Stomach smooth muscle (tissue), 2 donors: Measurements from ENCODE around the gene LMNTD1.

Experiments
- H3K27ac ChIP-seq: one replicate; pipeline ENCODE4 v1.7.0; 2013; ENCODE audit warnings: mild to moderate bottlenecking, low read length, inconsistent platforms
- H3K27me3 ChIP-seq, 2 donors: one replicate each; pipeline ENCODE4 v1.7.0; 2013; ENCODE audit warnings: low read length in 2 of 2; ENCODE audit not compliant: insufficient read depth in 2 of 2, control insufficient read depth in 1 of 2
- H3K36me3 ChIP-seq, 2 donors: one replicate each; pipeline ENCODE4 v1.7.0; 2013; ENCODE audit warnings: low read length in 2 of 2; ENCODE audit not compliant: control insufficient read depth in 2 of 2, insufficient read depth in 2 of 2
- H3K4me1 ChIP-seq: one replicate; pipeline ENCODE4 v1.7.0; 2013; ENCODE audit warnings: low read length; ENCODE audit not compliant: control insufficient read depth, insufficient read depth
- H3K4me3 ChIP-seq, 2 donors: one replicate each; pipeline ENCODE4 v1.7.0; 2013; ENCODE audit warnings: low read length in 2 of 2
- H3K9ac ChIP-seq, 2 donors: one replicate each; pipeline ENCODE4 v1.7.0; 2013; ENCODE audit warnings: low read length in 2 of 2, mild to moderate bottlenecking in 1 of 2
- H3K9me3 ChIP-seq, 2 donors: one replicate each; pipeline ENCODE4 v1.7.0; 2013; ENCODE audit warnings: low read length in 2 of 2; ENCODE audit not compliant: control insufficient read depth in 2 of 2
- donor health status: healthy.
- donor health status: Pancreatic carcinoma.

Gene LMNTD1

GRCh38 chr12:25556153-25556552 is 3.1 kb upstream of the LMNTD1 start:
- Histone ChIP-seq H3K36me3 (no peaks in the 10 kb centered on the region), H3K9ac (no peak overlapping the region), H3K27me3 (no peaks in the 10 kb centered on the region), H3K9me3 (no peaks in the 10 kb centered on the region), H3K27ac (no peak overlapping the region), H3K4me3 (no peak overlapping the region), H3K4me1 (peaks cover 2% of the 10 kb centered on the region)

- Histone ChIP-seq H3K36me3 (no peaks in the 10 kb centered on the region), H3K4me3 (no peak overlapping the region), H3K4me1 (no peaks in the 10 kb centered on the region), H3K9ac (no peak overlapping the region), H3K27ac (no peak overlapping the region), H3K9me3 (no peaks in the 10 kb centered on the region), H3K27me3 (no peaks in the 10 kb centered on the region)
Measured at GRCh38 chr12:25552681-25553080, 402 bp downstream of the LMNTD1 start.

- H3K9ac ChIP-seq: no peak overlapping the region
- H3K4me1 ChIP-seq: no peaks in the 10 kb centered on the region
- H3K27ac ChIP-seq: no peak overlapping the region
- H3K9me3 ChIP-seq: no peaks in the 10 kb centered on the region
- H3K36me3 ChIP-seq: no peaks in the 10 kb centered on the region
- no peaks in the 10 kb centered on the region for H3K27me3 ChIP-seq
- no peak overlapping the region for H3K4me3 ChIP-seq
Measured at GRCh38 chr12:25550186-25550585, 2.9 kb downstream of the LMNTD1 start.

- no peak overlapping the region for H3K4me3 ChIP-seq
- H3K9me3 ChIP-seq: no peaks in the 10 kb centered on the region
- H3K9ac ChIP-seq: no peak overlapping the region
- no peaks in the 10 kb centered on the region for H3K27me3 ChIP-seq
- no peaks in the 10 kb centered on the region for H3K36me3 ChIP-seq
- H3K27ac ChIP-seq: no peak overlapping the region
- no peaks in the 10 kb centered on the region for H3K4me1 ChIP-seq
Measured at GRCh38 chr12:25549120-25549519, 4.0 kb downstream of the LMNTD1 start.

GRCh38 chr12:25546318-25546717 is 6.8 kb downstream of the LMNTD1 start:
- no peaks in the 10 kb centered on the region for H3K36me3 ChIP-seq
- no peaks in the 10 kb centered on the region for H3K4me1 ChIP-seq
- H3K9me3 ChIP-seq: no peaks in the 10 kb centered on the region
- no peaks in the 10 kb centered on the region for H3K27me3 ChIP-seq
- no peak overlapping the region for H3K4me3 ChIP-seq
- no peak overlapping the region for H3K27ac ChIP-seq
- H3K9ac ChIP-seq: no peak overlapping the region

GRCh38 chr12:25533150-25533549 is 19.9 kb downstream of the LMNTD1 start:
- Histone ChIP-seq H3K9ac (no peak overlapping the region), H3K9me3 (no peaks in the 10 kb centered on the region), H3K36me3 (no peaks in the 10 kb centered on the region), H3K4me1 (no peaks in the 10 kb centered on the region), H3K27me3 (no peaks in the 10 kb centered on the region), H3K27ac (no peak overlapping the region), H3K4me3 (no peak overlapping the region)

GRCh38 chr12:25531502-25532052 is 21.5 kb downstream of the LMNTD1 start:
- H3K36me3 ChIP-seq: no peaks in the 10 kb centered on the region
- H3K9ac ChIP-seq: no peak overlapping the region
- H3K4me3 ChIP-seq: no peak overlapping the region
- no peaks in the 10 kb centered on the region for H3K4me1 ChIP-seq
- H3K27me3 ChIP-seq: no peaks in the 10 kb centered on the region
- H3K9me3 ChIP-seq: no peaks in the 10 kb centered on the region
- no peak overlapping the region for H3K27ac ChIP-seq

- H3K9ac ChIP-seq: no peak overlapping the region
- no peak overlapping the region for H3K4me3 ChIP-seq
- no peaks in the 10 kb centered on the region for H3K36me3 ChIP-seq
- no peaks in the 10 kb centered on the region for H3K27me3 ChIP-seq
- H3K4me1 ChIP-seq: no peaks in the 10 kb centered on the region
- H3K9me3 ChIP-seq: no peaks in the 10 kb centered on the region
- no peak overlapping the region for H3K27ac ChIP-seq
Measured at GRCh38 chr12:25529738-25530137, 23.3 kb downstream of the LMNTD1 start.

GRCh38 chr12:25526778-25527177 is 26.3 kb downstream of the LMNTD1 start:
- no peaks in the 10 kb centered on the region for H3K4me1 ChIP-seq

GRCh38 chr12:25524366-25524765 is 28.7 kb downstream of the LMNTD1 start:
- Histone ChIP-seq H3K9me3 (no peaks in the 10 kb centered on the region), H3K27ac (no peak overlapping the region), H3K27me3 (no peaks in the 10 kb centered on the region), H3K36me3 (no peaks in the 10 kb centered on the region), H3K4me3 (no peak overlapping the region), H3K4me1 (no peaks in the 10 kb centered on the region), H3K9ac (no peak overlapping the region)

More at GRCh38 chr12:25526778-25527177, 26.3 kb downstream of the LMNTD1 start:
- no peak overlapping the region for H3K4me3 ChIP-seq
- H3K27me3 ChIP-seq: no peaks in the 10 kb centered on the region
- H3K9ac ChIP-seq: no peak overlapping the region
- no peak overlapping the region for H3K27ac ChIP-seq
- no peaks in the 10 kb centered on the region for H3K36me3 ChIP-seq
- H3K9me3 ChIP-seq: no peaks in the 10 kb centered on the region

- Histone ChIP-seq H3K27ac (no peak overlapping the region), H3K27me3 (no peaks in the 10 kb centered on the region), H3K4me3 (no peak overlapping the region), H3K36me3 (no peaks in the 10 kb centered on the region), H3K4me1 (no peaks in the 10 kb centered on the region), H3K9ac (no peak overlapping the region), H3K9me3 (no peaks in the 10 kb centered on the region)
Measured at GRCh38 chr12:25521625-25522256, 31.3 kb downstream of the LMNTD1 start.
